ENCODE measurements around the gene GRIFIN.

The GRIFIN gene, protein sequence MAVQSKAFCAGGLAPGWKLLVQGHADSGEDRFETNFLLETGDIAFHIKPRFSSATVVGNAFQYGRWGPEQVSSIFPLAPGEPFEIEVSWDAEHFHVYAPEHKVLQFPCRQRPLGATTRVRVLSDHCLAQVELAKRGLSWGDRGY

DNA sequence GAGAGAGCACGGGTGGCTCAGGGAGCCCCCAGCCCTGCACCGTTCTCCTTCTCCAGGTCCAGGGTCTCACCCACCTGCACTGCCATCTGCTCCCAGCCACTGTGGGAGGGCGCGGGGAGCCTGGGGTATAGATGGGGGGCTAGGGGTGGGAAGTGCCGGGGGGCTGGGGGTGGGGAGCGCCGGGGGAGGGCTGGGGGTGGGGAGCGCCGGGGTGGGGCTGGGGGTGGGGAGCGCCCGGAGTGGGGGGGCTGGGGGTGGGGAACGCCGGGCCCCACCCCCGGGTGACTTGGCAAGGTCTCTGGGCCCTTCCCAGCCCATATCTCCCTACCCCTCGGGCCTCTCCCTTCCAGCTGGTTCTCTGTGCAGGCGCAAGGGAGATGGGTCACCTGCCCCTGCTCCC lies at the start of gene GRIFIN:
Gene GRIFIN, minus strand, starts transcription at position 101 of the 400 bp plus-strand sequence. Its CDS starts 15 bp downstream, at position 86.
- DNase-seq, result no peak

DNA sequence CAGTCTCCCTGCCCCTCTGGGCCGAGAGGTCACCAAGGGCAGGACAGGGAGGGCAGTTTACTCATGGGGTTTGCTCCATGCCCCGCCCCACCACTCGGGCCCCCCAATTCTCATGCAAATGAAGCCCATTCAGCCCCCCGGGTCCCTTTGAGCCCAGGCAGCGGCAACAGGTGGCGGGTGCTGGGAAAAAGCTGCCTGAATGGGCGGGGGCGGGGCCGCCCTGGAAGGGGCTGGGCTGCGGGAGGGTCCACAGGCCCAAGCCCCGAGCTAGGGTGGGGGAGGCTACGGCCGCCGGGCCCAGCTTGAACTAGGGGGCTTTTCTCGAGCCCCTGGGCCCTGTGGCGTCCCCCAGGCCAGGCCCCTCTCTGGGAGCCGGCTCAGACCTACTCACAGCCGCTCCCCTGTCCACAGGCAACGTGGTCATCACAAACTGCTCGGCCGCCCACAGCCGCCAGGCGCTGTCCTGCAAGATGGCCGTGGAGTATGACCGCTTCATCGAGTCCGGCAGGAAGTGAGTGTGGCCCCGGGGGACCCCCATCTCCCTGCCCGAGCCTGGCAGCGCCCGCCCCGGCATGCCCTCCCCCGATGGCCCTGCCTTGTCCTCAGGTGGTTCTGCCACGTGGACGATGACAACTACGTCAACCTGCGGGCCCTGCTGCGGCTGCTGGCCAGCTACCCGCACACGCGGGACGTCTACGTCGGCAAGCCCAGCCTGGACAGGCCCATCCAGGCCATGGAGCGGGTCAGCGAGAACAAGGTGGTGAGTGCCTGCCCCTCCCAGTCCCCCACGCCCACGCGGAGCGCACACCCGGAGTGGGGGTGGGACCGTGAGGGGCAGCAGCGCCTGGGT lies 48.8 kb upstream of the GRIFIN start:
- DNase-seq, result no peak

DNA sequence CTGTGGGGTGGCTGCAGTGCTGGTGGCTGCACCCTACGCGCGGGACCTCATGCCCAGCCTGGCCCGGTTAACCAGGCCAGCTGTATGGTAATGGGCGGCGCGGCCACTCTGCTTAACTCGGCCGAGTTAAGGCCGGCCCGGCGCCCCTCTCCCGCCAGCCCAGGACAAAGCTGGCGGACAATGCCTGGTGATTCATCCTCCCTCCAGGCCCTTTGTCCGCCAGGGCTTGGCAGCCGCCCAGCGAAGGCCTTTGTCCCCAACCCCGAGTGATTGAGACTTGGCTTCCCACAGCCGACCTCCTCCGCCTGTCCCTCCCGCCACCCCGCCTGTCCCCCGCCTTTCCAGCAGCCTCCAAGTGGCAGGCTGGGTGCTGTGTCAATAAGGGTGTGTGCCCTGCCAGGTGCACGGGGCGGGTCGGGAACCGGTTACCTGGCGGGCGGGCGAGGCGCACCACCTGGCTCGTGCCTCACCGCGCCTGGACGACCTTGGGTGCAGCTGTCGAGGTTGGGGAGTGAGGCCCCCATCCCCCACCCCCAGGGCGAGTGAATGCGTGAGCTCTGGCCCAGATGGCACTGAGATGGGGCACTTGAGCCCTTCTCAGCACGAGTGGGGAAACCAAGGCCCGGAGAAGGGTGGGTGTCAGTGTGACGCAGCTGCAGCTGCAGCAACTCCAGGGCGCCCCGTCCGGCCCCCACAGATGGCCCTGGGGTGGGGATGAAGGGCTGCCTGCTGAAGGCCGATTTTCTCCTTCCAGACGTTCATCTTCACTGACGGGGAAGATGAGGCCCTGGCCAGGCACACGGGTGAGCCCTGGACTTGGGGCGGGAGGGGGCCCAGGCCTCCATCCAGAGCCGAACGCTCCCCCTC lies 48.0 kb upstream of the GRIFIN start:
- DNase-seq, result no peak

DNA sequence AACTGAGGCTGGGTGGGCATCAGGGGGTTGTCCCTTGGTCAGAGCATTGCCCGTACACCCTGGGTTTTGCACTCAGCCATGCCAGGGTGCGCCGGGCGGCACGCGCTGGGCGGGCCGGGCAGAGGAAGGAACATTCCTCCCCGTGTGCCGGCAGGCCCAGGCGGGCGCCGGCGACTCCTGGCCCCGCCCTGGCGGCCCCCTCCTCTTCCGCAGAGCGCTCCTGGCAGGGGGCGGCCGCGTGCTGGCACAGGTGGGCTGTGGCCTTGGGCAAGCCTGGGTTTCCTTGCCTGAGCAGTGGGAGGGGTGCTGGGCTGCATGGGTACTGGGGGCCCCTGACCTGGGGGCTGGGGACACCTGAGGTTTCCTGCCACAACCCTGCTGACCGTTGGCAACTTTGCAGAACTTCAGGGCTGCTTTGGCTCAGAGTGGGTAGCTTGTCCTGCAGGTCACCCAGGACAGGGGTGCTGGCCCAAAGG lies 47.3 kb upstream of the GRIFIN start:
- DNase-seq, result no peak

DNA sequence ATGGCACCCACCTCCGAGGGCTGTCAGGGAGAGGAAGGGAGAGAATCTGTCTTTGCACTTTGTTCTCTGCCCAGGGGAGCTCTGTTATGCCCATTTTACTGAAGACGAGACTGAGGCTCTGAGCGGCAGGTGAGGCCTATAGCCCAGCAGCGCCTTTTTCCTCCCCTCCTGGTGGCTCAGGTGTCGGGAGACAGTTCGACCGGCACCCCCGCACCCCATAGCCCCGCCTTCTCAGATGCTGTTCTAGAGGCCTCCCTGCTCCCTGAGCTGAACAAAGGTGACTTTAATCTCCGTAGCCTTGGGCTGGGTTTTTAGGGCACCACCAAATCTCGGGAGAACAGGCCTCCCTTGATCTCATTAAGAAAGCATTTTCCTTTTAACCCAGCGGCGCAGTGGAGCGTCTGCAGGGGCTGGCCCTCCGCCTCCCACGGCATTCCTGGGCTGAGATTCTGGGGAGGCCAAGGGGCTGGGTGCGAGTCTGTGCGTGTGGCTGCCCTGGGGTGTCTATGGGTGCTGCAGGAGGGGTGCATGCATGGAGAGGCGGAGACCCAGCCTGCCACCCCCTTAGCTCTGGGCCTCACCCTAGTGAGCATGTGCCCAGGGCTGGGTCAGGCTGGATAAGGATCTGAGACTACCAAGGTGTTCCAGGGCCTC lies 46.7 kb upstream of the GRIFIN start:
- DNase-seq, result peak; percentile 45

DNA sequence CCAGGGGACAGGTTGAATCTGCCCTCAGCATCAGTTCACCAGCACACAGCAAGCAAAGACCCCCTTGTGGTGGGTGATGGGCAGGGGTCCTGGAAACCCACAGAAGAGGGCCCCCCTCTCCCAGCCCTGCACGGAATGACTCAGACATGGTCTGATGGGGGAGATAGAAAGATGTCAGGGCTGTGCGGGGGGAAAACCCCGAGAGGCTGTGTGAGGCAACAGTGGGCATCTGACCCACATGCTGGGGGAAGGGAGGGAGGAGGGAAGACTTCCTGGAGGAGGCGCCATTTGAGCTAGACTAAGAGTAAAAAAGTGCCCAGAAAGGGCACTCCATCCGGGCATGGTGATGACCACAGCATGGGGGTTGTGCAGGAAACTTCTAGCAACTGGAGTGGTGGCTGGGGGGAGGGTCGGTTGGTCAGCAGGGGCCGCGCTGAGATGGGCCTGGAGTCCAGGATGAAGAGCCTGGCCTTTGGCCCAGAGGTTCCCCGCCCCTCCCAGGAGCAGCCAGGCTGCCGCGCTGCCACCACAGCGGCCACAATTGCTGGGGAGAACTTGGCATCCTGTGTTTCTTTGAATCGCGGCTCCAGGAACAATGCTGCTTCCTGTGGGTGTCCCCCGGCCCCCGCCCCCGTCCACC lies 45.9 kb upstream of the GRIFIN start:
- peak; percentile 77 for DNase-seq

DNA sequence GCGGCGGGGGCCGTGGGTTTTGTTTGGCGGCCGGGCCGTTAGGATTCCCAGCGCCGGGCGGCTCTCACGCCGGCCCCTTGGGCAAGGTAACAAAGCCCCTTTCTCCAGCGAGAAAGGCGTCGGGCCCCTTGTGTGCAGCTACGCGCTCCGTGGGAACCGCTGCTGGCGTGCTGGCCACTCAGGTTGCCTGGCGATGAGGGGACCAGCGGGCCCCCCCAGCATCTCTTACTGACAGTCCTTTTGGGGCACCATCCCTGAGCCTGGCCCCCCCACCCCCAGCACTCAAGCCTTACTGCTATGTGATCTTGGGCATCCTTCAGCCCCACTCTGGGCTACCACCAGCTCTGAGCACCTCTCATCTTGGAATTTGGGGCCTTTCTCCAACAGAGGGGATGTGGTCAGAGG lies 45.1 kb upstream of the GRIFIN start:
- peak; percentile 18 for DNase-seq

DNA sequence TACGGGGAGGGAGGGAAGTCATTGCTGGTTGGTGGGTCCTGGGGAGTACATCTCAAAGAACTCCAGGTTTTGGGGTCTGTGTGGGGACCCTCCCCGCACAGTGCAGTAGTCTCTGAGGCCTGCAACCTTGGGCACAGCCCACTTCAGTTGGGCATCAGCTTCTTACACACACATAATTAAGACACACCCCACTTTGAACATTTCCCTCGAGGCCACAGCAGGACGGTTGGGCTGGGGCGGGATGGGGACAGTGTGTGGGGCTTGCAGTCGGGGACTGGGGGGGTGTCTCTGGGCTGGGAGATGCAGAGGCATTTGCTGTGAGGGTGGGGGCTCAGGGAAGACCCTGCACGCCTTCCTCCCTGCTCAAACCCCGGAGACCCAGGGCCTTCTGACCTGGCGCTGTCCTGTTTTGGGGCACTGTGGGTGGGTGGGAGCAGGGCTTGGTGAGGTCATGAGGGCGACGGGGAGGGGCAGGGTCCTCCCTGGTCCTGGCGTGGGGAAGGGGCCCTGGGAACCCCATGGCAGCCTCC lies 44.6 kb upstream of the GRIFIN start:
- DNase-seq, result peak; percentile 19

DNA sequence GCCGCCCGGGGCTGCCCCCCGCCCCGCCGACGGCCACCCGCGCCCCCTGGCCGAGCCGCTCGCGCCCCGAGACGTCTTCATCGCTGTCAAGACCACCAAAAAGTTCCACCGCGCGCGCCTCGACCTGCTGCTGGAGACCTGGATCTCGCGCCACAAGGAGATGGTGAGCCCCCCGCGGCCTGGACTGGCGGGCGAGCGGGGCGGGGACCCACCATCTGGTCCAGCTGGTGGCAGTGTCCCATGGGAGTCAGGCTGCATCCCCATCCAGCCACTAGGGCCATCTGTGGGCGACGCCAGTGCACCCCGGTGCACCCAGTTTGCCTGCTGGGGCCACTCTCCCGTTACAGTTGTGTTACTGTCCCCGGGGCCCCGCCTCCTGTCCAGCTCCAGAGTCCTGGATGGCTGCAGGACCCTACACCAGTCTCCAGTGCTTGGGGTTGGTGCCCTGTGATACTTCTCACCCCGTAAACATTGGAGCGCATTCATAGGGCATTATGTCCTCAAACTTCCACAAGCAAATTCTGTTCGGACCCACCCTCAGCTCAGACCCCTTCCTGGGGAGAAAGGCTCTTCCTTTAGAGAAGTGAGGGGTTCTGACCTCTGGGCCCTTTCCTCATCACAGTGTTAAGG lies 44.0 kb upstream of the GRIFIN start:
- peak; percentile 19 for DNase-seq

DNA sequence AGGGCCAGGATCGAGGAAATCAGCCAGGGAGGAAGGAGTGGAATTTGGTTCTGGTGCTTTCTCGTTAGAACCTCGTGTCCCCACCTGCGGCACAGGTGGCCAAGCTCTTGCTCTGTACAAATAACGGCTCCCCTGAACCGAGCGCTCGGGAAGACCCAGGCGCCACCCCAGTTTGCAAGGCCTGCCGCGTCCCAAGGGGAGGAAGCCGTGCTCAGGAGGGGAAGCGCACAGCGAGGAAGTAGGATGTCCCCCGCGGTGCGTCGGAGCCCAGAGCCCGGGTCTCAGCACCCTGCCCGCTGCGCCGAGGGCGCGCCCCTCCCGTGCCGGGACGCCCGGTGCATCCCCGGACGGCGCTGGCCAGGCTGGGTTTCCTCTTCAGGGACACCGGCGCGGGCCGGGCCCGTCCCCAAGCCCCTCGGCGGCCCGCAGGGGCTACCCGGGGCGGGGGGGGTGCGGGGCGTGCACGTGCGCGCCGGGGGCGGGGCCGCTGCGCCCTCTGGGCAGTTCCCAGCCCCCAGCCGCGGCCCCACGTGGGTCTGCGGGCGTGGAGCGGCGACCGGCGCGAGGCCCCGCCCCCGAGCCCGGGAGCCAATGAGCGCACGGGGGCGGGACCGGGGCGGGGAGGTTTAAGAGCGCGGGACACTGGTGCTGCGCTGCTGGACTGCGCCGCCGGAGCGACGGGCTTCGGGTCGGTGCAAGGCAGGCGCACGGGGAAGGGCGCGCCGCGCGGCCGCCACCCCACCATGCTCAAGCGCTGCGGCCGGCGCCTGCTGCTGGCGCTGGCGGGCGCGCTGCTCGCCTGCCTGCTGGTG lies 43.1 kb upstream of the GRIFIN start, which contains the start of gene LFNG:
Gene LFNG, plus strand, starts transcription at position 656 of the 812 bp plus-strand sequence. Its CDS starts 88 bp downstream, at position 744.
- DNase-seq, result peak; percentile 84

DNA sequence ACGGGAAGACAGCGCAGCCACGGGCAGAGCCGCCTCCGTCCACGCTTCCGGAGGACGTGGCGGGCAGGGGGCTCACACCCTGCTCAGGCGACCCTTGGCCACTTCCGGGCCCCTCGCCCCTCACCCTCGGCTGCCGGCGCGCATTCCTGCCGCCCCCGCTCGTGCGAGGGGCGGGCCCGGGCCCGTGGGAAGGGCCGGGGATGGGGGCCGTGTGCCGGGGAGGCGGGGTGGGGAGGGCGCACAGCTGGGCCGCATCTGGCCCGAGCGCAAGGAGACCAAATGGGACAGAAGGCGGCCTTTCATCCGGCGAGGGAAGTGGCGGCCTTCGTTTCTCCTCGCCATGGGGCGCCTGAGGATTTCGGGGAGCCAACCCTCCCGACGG lies 42.5 kb upstream of the GRIFIN start:
- DNase-seq, result no peak

DNA sequence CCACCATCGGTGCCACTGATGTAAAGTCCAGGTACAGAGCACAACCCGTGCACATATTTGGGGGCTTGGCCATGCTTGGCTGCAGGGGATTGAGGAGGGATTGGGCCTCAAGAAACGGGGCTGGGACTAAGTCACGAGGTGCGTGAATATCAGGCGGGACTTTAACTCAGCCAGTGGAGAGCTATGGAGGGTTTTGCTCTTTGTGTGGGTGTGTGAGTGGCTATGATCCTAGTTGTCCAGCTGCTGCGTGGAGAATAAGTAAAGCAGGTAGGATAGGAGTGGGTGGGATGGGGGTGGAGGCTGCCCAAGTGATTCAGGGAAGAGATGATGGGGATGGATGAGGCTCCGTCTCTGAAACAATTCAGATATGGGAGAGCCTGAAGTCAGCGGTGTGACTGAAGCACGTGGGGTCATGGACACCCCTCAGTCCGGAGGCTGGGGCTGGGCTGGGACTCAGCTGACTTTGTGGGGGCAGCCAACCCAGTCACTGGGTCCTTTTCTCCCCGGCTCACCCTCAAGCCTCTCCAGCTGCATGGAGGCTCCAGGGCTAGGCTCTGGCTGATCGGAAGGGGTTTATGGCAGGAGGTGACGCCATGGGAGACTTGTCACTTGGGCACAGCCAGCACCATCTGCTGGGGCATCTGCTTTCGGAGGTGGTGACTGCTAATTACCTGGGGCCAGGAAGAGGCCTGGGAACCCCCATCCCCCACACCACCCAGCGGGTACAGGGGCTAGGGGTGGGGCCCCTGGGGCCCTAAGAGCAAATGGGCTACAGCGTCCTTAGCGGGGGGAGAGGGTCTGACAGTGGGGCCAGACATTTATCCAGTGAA lies 41.7 kb upstream of the GRIFIN start:
- no peak for DNase-seq

DNA sequence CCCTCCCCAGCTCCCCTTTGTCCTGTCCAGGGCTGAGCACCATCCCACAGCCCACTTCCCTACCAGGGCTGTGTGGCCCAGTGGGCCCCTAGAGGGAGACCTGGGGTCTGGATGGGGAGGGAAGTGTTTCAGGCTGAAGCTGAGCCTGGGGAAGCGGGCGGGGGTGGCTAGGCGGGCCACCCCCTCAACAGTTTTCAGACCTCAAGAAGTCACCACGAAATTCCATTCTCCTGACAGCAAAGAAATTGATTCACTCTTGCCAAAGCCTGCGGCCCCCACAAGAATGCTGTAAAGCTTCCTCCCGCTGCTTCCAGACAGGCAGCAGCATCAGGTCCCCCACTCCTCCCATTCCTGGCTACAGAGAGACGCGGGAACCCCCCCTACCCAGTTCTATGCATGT lies 40.8 kb upstream of the GRIFIN start:
- no peak for DNase-seq

DNA sequence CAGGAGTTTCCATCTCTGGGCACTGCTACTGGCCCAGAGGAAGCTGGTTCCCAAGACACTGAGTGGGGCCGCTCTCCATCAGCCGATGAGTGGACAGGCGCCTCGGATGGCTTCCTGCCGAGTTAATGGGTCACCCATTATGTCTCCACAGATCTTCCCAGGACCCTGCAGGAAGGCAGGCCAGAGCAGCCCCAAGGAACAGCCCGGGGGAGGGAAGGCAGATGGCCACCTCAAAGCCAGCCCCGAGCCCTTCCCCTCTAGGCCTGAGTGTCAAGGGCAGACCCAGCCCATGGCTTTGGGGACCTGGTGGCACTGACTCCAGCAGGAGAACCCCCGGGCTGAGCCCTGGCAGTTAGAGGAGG lies 40.0 kb upstream of the GRIFIN start:
- no peak for DNase-seq

DNA sequence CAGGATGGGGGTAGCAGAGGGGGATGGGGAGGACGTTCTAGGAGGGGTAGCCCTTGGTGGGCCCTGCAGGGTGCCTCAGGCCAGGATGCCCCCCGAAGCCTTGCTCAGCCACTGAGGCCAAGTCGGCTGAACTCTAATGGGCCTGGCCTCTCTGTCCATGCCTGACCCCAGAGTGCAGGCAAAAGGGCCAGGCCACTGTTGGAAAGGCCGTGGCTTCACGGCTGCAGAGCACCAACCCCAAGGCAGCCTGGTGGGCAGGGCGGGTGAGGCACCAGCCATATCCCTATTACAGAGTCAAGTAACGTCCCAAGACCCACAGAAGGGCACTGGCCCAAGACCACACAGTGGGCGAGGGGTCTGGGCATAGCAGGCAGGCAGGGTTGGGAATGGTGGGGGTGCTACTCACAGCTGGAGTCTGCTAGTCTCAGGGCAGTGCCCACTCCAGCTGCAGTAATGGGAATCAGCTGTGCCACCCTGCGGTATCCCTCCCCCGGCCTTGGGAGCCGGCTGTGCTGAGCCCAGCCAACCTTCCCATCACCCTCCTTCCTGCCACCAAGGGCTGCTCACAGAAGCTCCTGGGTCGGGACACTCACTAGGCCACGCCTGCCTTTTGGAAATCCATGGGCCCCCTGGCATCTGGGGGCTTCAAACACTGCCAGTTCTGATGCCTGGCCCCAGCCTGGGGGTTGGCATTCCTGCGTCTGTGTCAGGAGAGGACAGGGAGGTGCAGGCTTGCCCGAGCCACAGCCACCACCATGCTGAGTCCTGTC lies 39.4 kb upstream of the GRIFIN start:
- no peak for DNase-seq

DNA sequence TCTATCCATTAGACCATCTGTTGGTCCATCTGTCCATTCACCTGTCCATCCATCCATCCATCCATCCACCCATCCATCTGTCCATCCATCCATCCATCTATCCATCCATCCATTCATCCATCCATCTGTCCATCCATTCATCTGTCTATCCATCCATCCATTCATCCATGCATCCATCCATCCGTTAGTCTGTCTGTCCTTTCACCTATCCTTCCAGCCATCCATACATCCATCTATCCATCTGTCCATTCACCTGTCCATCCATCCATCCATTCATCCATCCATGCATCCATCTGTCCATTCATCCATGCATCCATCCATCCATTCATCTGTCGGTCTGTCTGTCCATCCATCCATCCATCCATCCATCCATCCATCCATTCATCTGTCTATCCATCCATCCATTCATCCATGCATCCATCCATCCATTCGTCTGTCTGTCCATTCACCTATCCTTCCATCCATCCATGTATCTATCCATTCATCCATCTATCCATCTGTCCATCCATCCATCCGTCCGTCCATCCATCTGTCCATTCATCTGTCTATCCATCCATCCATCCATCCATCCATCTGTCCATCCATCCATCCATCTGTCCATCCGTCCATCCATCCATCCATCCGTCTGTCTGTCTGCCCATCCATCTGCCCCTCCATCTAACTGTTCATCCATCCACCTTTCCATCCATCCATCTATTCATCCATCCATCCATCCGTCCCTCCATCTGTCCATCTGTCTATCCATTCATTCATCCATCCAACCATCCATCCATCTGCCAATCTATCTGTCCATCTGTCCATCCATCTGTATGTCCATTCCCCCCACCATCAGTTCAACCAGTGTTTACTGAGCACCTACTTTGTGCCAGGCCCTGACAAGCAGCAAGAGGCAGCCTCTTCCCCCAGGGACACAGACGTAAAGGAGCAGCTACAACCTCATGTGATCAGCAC lies 38.5 kb upstream of the GRIFIN start:
- DNase-seq, result no peak

DNA sequence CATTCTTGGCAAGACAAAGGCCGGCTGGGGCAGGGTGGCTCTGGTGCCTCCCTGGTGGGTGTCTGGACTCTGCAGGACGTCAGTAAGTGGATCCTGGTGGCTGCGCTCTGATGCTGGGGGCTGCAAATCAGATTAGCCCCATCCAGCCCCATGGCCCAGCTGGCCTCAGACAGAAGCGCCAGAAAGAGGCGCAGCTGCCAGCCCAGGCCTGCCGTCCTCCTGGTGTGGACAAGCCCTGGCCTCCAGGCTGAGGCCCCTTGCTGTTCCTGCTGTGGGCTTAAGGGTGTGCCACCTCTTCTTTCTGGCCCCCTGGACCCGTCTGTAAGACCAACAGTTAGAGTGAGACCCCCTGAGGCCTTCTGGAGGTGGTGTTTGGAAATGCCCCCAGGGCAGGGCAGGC lies 37.5 kb upstream of the GRIFIN start:
- no peak for DNase-seq

DNA sequence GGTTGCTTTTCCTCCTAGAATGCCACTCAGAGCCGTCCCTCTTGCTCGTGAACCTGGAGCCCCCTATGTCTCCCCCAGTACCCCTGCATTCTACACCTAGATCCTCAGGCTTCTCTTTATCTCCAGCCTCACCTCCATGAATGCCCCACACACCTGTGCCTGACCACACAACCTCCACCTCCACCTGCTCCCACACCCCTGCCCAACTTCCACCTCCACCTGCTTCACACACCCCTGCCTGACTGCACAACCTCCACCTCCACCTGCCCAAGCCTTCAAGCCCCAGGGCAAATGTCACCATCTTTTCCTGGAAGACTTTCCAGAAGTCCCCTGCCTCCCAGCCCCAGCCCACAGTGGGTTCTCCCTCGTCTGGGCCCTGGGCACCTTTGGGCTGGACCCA lies 36.5 kb upstream of the GRIFIN start:
- no peak for DNase-seq

Measured in activated naive CD4-positive, alpha-beta T cell treated with Interleukin-2 at 50 U/mL for 16 hours (primary cell).